Measurements from ENCODE around the gene NPY.
"Not testable (repeated sequence)": the region's sequence is repeated elsewhere in the genome, so short reads cannot be mapped to it uniquely, and the experiment has no call there.

NPY gene

DNA sequence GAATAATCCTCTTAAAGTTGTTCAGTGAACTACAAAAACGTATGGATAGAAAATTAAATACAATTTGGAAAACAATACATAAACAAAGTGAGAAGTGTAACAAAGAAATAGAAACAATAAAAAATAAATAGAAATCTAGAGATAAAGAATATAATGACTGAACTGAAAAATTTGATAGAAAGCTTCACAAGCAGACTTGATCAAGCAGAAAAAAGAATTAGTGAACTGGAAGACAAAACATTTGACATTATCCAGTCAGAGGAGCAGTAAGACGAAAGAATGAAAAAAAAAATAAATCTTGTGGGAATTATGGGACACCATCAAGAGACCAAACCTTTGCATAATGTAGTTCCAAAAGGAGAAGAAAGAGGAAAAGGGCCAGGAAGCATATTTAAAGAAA, 32.4 kb upstream of the NPY start:
- Histone ChIP-seq H3K27ac (ENCODE audit: low read depth, low read length) (no peak overlapping the region), H3K4ac (ENCODE audit: low read depth, low read length) (no peak overlapping the region), H3K36me3 (ENCODE audit: control insufficient read depth, insufficient read depth, low read length) (no peaks in the 10 kb centered on the region), H3K18ac (ENCODE audit: low read length) (no peak overlapping the region), H3K56ac (ENCODE audit: low read length) (no peak overlapping the region), H3K79me2 (ENCODE audit: control insufficient read depth, insufficient read depth, low read length) (no peaks in the 10 kb centered on the region), H2BK15ac (replicated peaks; ENCODE audit: low read depth) (no peak overlapping the region), H3K4me3 (ENCODE audit: low read length) (no peak overlapping the region), H3K27me3 (ENCODE audit: insufficient read depth, low read length, poor library complexity) (no peaks in the 10 kb centered on the region), H2AK5ac (ENCODE audit: low read length) (no peak overlapping the region), H4K8ac (ENCODE audit: low read depth, low read length) (no peak overlapping the region), H2BK120ac (ENCODE audit: low read depth, low read length) (no peak overlapping the region), H2BK5ac (ENCODE audit: low read length) (no peak overlapping the region), H3K9ac (ENCODE audit: low read length) (no peak overlapping the region), H3K4me2 (ENCODE audit: low read length) (no peak overlapping the region), H3K4me1 (ENCODE audit: control insufficient read depth, low read depth, low read length) (no peaks in the 10 kb centered on the region), H4K5ac (ENCODE audit: low read length) (no peak overlapping the region), H3K23ac (ENCODE audit: low read length) (no peak overlapping the region), H3K79me1 (ENCODE audit: low read length) (no peaks in the 10 kb centered on the region)
- WGBS (ENCODE audit: extremely low coverage, insufficient coverage, low lambda C conversion rate), result no CpG with 5 or more reads among the region's 2 CpGs
- DNase-seq, result no peak

- no peak overlapping the region for H3K9ac ChIP-seq (ENCODE audit: low read length)
- H3K4me3 ChIP-seq (ENCODE audit: low read length), result no peak overlapping the region
- H3K4ac ChIP-seq (ENCODE audit: low read depth, low read length), result no peak overlapping the region
- H3K79me1 ChIP-seq (ENCODE audit: low read length), result no peaks in the 10 kb centered on the region
- H2BK15ac ChIP-seq (replicated peaks; ENCODE audit: low read depth), result no peak overlapping the region
- no peak overlapping the region for H3K23ac ChIP-seq (ENCODE audit: low read length)
- no peaks in the 10 kb centered on the region for H3K4me1 ChIP-seq (ENCODE audit: control insufficient read depth, low read depth, low read length)
- no peak overlapping the region for H3K4me2 ChIP-seq (ENCODE audit: low read length)
- WGBS (ENCODE audit: extremely low coverage, insufficient coverage, low lambda C conversion rate), result no CpG with 5 or more reads among the region's 6 CpGs
- no peak overlapping the region for H4K5ac ChIP-seq (ENCODE audit: low read length)
- no peak overlapping the region for H2AK5ac ChIP-seq (ENCODE audit: low read length)
- no peak overlapping the region for H2BK5ac ChIP-seq (ENCODE audit: low read length)
- no peaks in the 10 kb centered on the region for H3K79me2 ChIP-seq (ENCODE audit: control insufficient read depth, insufficient read depth, low read length)
- H3K27me3 ChIP-seq (ENCODE audit: insufficient read depth, low read length, poor library complexity), result no peaks in the 10 kb centered on the region
- H3K18ac ChIP-seq (ENCODE audit: low read length), result no peak overlapping the region
- DNase-seq, result no peak
- no peaks in the 10 kb centered on the region for H3K36me3 ChIP-seq (ENCODE audit: control insufficient read depth, insufficient read depth, low read length)
- no peak overlapping the region for H4K8ac ChIP-seq (ENCODE audit: low read depth, low read length)
- no peak overlapping the region for H3K56ac ChIP-seq (ENCODE audit: low read length)
- no peak overlapping the region for H2BK120ac ChIP-seq (ENCODE audit: low read depth, low read length)
- H3K27ac ChIP-seq (ENCODE audit: low read depth, low read length), result no peak overlapping the region
Observed at GRCh38 chr7:24255139-24255538, 28.9 kb upstream of the NPY start.

DNA sequence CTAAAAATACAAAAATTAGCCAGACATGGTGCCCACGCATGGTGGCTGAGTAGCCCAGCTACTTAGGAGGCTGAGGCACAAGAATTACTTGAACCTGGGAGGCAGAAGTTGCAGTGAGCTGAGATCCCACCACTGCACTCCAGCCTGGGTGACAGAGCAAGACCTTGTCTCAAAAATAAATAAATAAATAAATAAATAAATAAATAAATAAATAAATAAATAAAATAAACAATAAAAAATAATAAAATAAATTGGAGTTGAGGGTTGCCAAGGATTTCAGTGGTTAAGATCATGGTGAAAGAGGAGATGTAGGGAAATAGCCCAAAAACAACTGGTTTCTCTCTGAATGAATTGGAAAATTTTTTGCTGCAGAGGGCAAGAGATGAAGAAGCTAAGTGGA, 25.7 kb upstream of the NPY start:
- no CpG with 5 or more reads among the region's 1 CpG for WGBS (ENCODE audit: extremely low coverage, insufficient coverage, low lambda C conversion rate)
- H3K9ac ChIP-seq (ENCODE audit: low read length); H3K79me2 ChIP-seq (ENCODE audit: control insufficient read depth, insufficient read depth, low read length); DNase-seq; H4K5ac ChIP-seq (ENCODE audit: low read length); H3K79me1 ChIP-seq (ENCODE audit: low read length); H2AK5ac ChIP-seq (ENCODE audit: low read length); H4K8ac ChIP-seq (ENCODE audit: low read depth, low read length); H2BK5ac ChIP-seq (ENCODE audit: low read length); H3K4me3 ChIP-seq (ENCODE audit: low read length); H2BK15ac ChIP-seq (replicated peaks; ENCODE audit: low read depth); H3K18ac ChIP-seq (ENCODE audit: low read length); H3K23ac ChIP-seq (ENCODE audit: low read length); H3K4ac ChIP-seq (ENCODE audit: low read depth, low read length); H3K56ac ChIP-seq (ENCODE audit: low read length); H2BK120ac ChIP-seq (ENCODE audit: low read depth, low read length); H3K27ac ChIP-seq (ENCODE audit: low read depth, low read length); H3K36me3 ChIP-seq (ENCODE audit: control insufficient read depth, insufficient read depth, low read length); H3K27me3 ChIP-seq (ENCODE audit: insufficient read depth, low read length, poor library complexity); H3K4me1 ChIP-seq (ENCODE audit: control insufficient read depth, low read depth, low read length); H3K4me2 ChIP-seq (ENCODE audit: low read length): not testable (repeated sequence)

GRCh38 chr7:24271938-24272337, 12.1 kb upstream of the NPY start:
- no CpG with 5 or more reads among the region's 4 CpGs for WGBS (ENCODE audit: extremely low coverage, insufficient coverage, low lambda C conversion rate)
- no peaks in the 10 kb centered on the region for H3K4me1 ChIP-seq (ENCODE audit: control insufficient read depth, low read depth, low read length)
- no peak overlapping the region for H3K18ac ChIP-seq (ENCODE audit: low read length)
- no peak overlapping the region for H3K27ac ChIP-seq (ENCODE audit: low read depth, low read length)
- no peak overlapping the region for H2BK120ac ChIP-seq (ENCODE audit: low read depth, low read length)
- no peaks in the 10 kb centered on the region for H3K79me1 ChIP-seq (ENCODE audit: low read length)
- H3K23ac ChIP-seq (ENCODE audit: low read length), result no peak overlapping the region
- H2BK15ac ChIP-seq (replicated peaks; ENCODE audit: low read depth), result no peak overlapping the region
- no peaks in the 10 kb centered on the region for H3K79me2 ChIP-seq (ENCODE audit: control insufficient read depth, insufficient read depth, low read length)
- H2AK5ac ChIP-seq (ENCODE audit: low read length), result no peak overlapping the region
- no peak overlapping the region for H4K5ac ChIP-seq (ENCODE audit: low read length)
- H3K36me3 ChIP-seq (ENCODE audit: control insufficient read depth, insufficient read depth, low read length), result no peaks in the 10 kb centered on the region
- H4K8ac ChIP-seq (ENCODE audit: low read depth, low read length), result no peak overlapping the region
- H3K9ac ChIP-seq (ENCODE audit: low read length), result no peak overlapping the region
- no peak overlapping the region for H3K4me2 ChIP-seq (ENCODE audit: low read length)
- H3K4me3 ChIP-seq (ENCODE audit: low read length), result no peak overlapping the region
- no peak overlapping the region for H3K4ac ChIP-seq (ENCODE audit: low read depth, low read length)
- H3K56ac ChIP-seq (ENCODE audit: low read length), result no peak overlapping the region
- H2BK5ac ChIP-seq (ENCODE audit: low read length), result no peak overlapping the region
- no peaks in the 10 kb centered on the region for H3K27me3 ChIP-seq (ENCODE audit: insufficient read depth, low read length, poor library complexity)
- no peak for DNase-seq

- no peak overlapping the region for H3K23ac ChIP-seq (ENCODE audit: low read length)
- DNase-seq, result no peak
- no peaks in the 10 kb centered on the region for H3K79me1 ChIP-seq (ENCODE audit: low read length)
- no peak overlapping the region for H2BK5ac ChIP-seq (ENCODE audit: low read length)
- no peak overlapping the region for H3K18ac ChIP-seq (ENCODE audit: low read length)
- H2AK5ac ChIP-seq (ENCODE audit: low read length), result no peak overlapping the region
- no peak overlapping the region for H2BK15ac ChIP-seq (replicated peaks; ENCODE audit: low read depth)
- no peak overlapping the region for H2BK120ac ChIP-seq (ENCODE audit: low read depth, low read length)
- H3K79me2 ChIP-seq (ENCODE audit: control insufficient read depth, insufficient read depth, low read length), result no peaks in the 10 kb centered on the region
- H4K8ac ChIP-seq (ENCODE audit: low read depth, low read length), result no peak overlapping the region
- H3K4ac ChIP-seq (ENCODE audit: low read depth, low read length), result no peak overlapping the region
- H3K36me3 ChIP-seq (ENCODE audit: control insufficient read depth, insufficient read depth, low read length), result no peaks in the 10 kb centered on the region
- no peak overlapping the region for H3K4me3 ChIP-seq (ENCODE audit: low read length)
- H3K9ac ChIP-seq (ENCODE audit: low read length), result no peak overlapping the region
- H3K56ac ChIP-seq (ENCODE audit: low read length), result no peak overlapping the region
- no peak overlapping the region for H3K27ac ChIP-seq (ENCODE audit: low read depth, low read length)
- H4K5ac ChIP-seq (ENCODE audit: low read length), result no peak overlapping the region
- no peaks in the 10 kb centered on the region for H3K4me1 ChIP-seq (ENCODE audit: control insufficient read depth, low read depth, low read length)
- H3K27me3 ChIP-seq (ENCODE audit: insufficient read depth, low read length, poor library complexity), result peaks cover 13% of the 10 kb centered on the region
- H3K4me2 ChIP-seq (ENCODE audit: low read length), result no peak overlapping the region
Observed at GRCh38 chr7:24279512-24279911, 4.5 kb upstream of the NPY start.

GRCh38 chr7:24283554-24283896, 465 bp upstream of the NPY start:
- Histone ChIP-seq H3K56ac (ENCODE audit: low read length) (peak overlapping the region; percentile 62), H3K36me3 (ENCODE audit: control insufficient read depth, insufficient read depth, low read length) (no peaks in the 10 kb centered on the region), H3K18ac (ENCODE audit: low read length) (no peak overlapping the region), H3K27ac (ENCODE audit: low read depth, low read length) (no peak overlapping the region), H2BK5ac (ENCODE audit: low read length) (no peak overlapping the region), H3K4me2 (ENCODE audit: low read length) (peak overlapping the region; percentile 96), H3K4ac (ENCODE audit: low read depth, low read length) (no peak overlapping the region), H2BK15ac (replicated peaks; ENCODE audit: low read depth) (no peak overlapping the region), H4K5ac (ENCODE audit: low read length) (no peak overlapping the region), H3K23ac (ENCODE audit: low read length) (no peak overlapping the region), H2AK5ac (ENCODE audit: low read length) (no peak overlapping the region), H3K79me2 (ENCODE audit: control insufficient read depth, insufficient read depth, low read length) (no peaks in the 10 kb centered on the region), H3K27me3 (ENCODE audit: insufficient read depth, low read length, poor library complexity) (peaks cover 15% of the 10 kb centered on the region), H3K79me1 (ENCODE audit: low read length) (no peaks in the 10 kb centered on the region), H3K4me3 (ENCODE audit: low read length) (no peak overlapping the region), H4K8ac (ENCODE audit: low read depth, low read length) (no peak overlapping the region), H3K4me1 (ENCODE audit: control insufficient read depth, low read depth, low read length) (no peaks in the 10 kb centered on the region), H3K9ac (ENCODE audit: low read length) (no peak overlapping the region), H2BK120ac (ENCODE audit: low read depth, low read length) (no peak overlapping the region)
- no CpG with 5 or more reads among the region's 19 CpGs for WGBS (ENCODE audit: extremely low coverage, insufficient coverage, low lambda C conversion rate)
- DNase-seq, result peak; percentile 27

Data from mesendoderm (in vitro differentiated cells).